HUDEP-2 (cell line): ENCODE measurements around the gene PA2G4.

Experiments
- DNase-seq, 76 experiments: peaks; one replicate each; lab custom pipeline; 2025; ENCODE audit not compliant: unreplicated experiment in 76 of 76; lab: John Stamatoyannopoulos, UW

PA2G4 gene

GRCh38 chr12:56121204-56121870 lies 17.0 kb downstream of the PA2G4 start:
- no peak for DNase-seq

DNA sequence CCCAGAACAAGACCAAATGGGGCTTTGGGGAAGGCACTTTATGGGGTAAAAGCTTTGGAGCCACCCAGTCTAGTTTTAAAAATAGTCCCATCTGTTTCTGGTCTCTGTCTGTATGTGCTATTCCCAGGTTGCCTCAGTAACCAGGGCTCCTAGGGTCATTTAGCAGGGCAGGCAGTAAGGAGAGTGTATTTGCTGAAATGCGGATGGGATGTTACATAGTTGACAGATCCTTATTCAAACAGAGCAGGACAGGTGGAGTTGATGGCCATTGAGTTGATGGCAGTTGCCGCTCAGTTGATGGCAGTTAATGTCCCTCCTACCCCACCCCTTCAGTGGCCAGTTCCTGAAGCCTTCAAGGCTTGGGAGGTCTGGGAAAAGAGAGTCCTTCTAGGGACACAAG lies 18.3 kb downstream of the PA2G4 start:
- DNase-seq, result no peak

- DNase-seq, result no peak
Observed at GRCh38 chr12:56124133-56124532, 19.8 kb downstream of the PA2G4 start.

DNA sequence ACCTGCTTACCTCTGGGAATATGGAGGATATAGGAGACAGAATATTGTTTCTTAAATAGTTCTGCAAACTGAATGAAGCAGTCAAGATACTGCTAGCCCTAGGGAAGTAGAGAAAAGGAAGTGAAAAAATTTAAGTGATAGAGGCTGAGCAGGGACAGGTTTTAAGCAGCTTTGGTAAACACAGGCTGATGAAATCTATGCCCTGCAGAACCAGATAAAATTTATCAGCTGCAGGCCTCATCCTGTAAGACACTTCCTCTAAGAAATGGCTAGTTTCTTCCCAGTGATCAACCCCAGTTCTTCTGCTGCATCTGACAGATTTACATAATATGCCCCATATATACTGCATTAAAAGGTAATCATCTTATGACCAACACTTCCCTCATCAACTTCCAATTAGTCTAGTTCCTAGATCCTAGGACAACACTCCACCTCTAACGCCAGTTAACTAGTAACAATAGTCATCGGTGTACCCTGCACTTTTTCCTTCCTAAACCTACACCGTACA lies 22.4 kb downstream of the PA2G4 start:
- DNase-seq, result peak in 30 of 76 experiments; percentile 7 to 78 (median 41)

GRCh38 chr12:56127485-56127887 lies 23.1 kb downstream of the PA2G4 start:
- no peak for DNase-seq

DNA sequence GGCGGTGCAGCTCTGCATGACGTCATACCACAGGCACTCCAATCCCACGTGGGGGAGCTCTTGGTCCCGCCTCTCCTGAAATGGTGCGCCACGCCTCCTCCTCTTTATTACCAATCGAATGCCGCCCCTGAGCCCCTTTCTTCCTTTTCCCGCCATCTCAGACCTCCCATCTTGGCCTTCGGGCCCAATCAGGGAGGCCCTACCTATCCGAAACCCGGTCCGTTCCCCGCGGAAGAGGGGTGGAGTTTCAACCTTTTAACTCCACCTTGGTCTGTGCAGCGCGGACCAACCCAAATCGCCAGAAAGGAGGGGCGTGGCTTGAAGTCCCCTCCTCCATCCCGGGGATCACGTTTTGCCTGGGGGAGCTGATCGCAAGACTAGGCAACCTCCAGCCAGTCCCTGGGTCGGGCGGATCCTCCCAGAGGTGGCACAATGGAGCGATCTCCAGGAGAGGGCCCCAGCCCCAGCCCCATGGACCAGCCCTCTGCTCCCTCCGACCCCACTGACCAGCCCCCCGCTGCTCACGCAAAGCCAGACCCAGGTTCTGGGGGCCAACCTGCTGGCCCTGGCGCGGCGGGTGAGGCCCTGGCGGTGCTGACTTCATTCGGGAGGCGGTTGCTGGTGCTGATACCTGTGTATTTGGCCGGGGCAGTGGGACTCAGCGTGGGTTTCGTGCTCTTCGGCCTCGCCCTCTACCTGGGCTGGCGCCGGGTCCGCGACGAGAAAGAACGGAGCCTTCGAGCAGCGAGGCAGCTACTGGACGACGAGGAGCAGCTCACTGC lies 23.7 kb downstream of the PA2G4 start, which contains the start of gene ESYT1:
TSS of gene ESYT1 (plus strand) at position 380 of the 782 bp plus-strand sequence. CDS start at position 433, 53 bp downstream.
- DNase-seq, result peak; percentile 54 to 100 (median 99)

GRCh38 chr12:56128670-56129205 lies 24.4 kb downstream of the PA2G4 start:
- peak in 6 of 76 experiments; percentile 23 to 59 (median 44) for DNase-seq

GRCh38 chr12:56129206-56129941 lies 25.0 kb downstream of the PA2G4 start:
- peak in 71 of 76 experiments; percentile 4 to 85 (median 62) for DNase-seq

- DNase-seq, result no peak
Observed at GRCh38 chr12:56129942-56130495, 25.7 kb downstream of the PA2G4 start.

DNA sequence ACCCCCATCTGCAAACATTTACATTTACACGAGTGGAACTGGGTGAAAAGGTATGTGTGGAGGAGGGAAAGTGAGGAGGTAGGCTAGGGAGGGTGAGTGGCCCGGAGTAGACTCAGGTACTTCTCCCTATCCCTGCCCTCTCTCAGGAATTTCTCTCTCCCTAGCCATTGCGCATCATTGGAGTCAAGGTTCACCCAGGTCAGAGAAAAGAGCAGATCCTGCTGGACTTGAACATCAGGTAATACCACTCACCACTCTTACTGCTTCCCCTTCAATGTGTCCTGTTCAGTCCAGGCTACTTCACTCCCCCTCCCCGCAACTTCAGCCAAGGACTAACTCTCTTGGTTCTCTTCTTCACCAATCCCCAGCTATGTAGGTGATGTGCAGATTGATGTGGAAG lies 26.5 kb downstream of the PA2G4 start:
- DNase-seq, result no peak

GRCh38 chr12:56134897-56135296 lies 30.5 kb downstream of the PA2G4 start:
- DNase-seq, result no peak

GRCh38 chr12:56137853-56138571 lies 33.7 kb downstream of the PA2G4 start:
- DNase-seq, result no peak

DNA sequence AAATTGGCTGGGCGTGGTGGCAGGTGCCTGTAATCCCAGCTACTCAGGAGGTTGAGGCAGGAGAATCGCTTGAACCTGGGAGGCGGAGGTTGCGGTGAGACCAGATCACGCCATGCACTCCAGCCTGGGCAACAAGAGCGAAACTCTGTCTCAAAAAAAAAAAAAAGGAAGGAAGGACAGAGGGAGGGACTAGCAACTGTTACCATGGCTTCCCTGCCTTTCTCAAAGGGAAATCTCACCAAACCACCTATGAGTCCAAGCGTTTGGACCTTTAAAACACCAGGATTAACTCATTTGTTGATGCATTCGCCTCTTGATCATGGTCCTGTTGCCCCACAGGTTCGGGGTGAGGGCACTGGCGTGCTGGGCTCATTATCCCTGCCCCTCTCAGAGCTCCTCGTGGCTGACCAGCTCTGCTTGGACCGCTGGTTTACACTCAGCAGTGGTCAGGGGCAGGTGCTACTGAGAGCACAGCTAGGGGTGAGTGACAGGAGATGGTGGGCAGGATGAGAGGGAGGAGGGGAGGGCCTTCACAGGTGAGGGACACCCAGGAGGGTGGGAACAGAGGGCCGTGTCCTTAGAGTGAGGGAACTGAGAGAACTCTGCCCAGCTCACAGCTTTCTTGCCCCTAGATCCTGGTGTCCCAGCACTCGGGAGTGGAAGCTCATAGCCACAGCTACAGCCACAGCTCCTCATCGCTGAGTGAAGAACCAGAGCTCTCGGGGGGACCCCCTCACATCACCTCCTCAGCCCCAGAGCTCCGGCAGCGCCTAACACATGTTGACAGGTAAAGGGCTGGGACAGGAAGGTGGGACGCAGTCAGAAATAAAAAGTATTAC lies 37.8 kb downstream of the PA2G4 start:
- DNase-seq, result no peak

DNA sequence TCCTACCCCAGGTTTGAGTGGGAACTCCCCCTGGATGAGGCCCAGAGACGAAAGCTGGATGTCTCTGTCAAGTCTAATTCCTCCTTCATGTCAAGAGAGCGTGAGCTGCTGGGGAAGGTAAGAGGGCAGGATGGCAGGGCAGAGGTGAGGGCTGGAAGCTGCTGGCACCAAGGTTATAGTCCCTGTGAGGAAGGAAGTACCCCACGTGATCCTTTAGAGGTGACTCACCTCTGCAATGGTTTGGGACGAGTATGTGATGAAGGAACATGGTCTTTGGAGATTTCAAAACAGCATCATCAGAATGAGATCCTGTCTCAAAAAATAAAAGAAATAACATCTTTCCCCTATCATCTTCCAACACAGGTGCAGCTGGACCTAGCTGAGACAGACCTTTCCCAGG lies 38.9 kb downstream of the PA2G4 start:
- DNase-seq, result no peak

- DNase-seq, result no peak
Observed at GRCh38 chr12:56143870-56144269, 39.5 kb downstream of the PA2G4 start.

- DNase-seq, result no peak
Observed at GRCh38 chr12:56145217-56145616, 40.9 kb downstream of the PA2G4 start.

GRCh38 chr12:56146492-56147460 lies 42.4 kb downstream of the PA2G4 start:
- no peak for DNase-seq

DNA sequence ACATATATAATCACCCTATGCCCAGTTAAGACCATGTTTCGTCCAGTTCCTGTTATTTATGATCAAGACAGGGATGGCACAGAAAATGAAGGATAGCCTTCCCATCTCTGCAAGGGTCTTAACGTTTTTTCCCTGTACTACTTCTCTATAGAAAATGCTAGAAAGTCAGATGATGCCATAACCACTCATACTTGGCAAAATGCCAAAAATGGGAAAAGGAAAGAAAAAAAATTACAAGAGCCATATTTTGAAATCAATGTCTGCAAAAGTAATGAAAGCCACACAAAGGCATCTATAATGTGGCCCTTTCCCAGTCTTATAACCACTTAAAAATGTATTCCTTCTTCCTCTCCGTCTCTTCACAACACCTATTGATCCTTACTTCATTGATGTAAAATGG lies 46.2 kb downstream of the PA2G4 start:
- DNase-seq, result peak in 2 of 76 experiments; percentile 22 to 31
